GM12878 (cell line): ENCODE results near the gene CACNG5. TPM values are rescaled to one million over a fixed set of nuclear protein-coding genes. Genes with fewer than 3 reads are reported as not detected.

ENCODE experiments used
- ATAC-seq: fragments of 200-7000 bp; cut with Tn5 transposase; 3 replicates; pipeline ENCODE4 v1.9.1; 2020; ENCODE audit warnings: mild to moderate bottlenecking, moderate library complexity
- BruUV-seq: library from RNA; stranded (reverse); fragments of 400-500 nt; replicated peaks from 2 replicates; lab custom pipeline; 2021; lab: Mats Ljungman, UMichigan
- CTCF ChIA-PET: fragments of 300-600 bp; sonication (Branson Sonifier 250); formaldehyde crosslinking; extraction: SDS; loops from one replicate; lab custom pipeline; 2021; ENCODE audit warnings: inconsistent platforms; lab: Yijun Ruan, JAX
- POLR2A ChIA-PET: fragments of 350-600 bp; formaldehyde crosslinking; extraction: SDS; loops from one replicate; lab custom pipeline; 2021; ENCODE audit warnings: inconsistent platforms; lab: Charles Lee
- RAD21 ChIA-PET: fragments of 300-600 bp; sonication (Branson Sonifier 250); formaldehyde crosslinking; loops from one replicate; lab custom pipeline; 2023; ENCODE audit warnings: antibody characterized with exemption; ENCODE audit not compliant: unreplicated experiment; lab: Charles Lee
- SMC1A ChIA-PET: fragments of 300-600 bp; sonication (Branson Sonifier 250); formaldehyde crosslinking; loops from one replicate; lab custom pipeline; 2023; ENCODE audit not compliant: unreplicated experiment, uncharacterized antibody; lab: Charles Lee
- DNase-seq: peaks from one replicate; pipeline ENCODE4 v3.0.0-alpha.2; 2011; ENCODE audit warnings: low read depth, low spot score
- FAIRE-seq: peaks from 3 replicates; lab custom pipeline; 2011; peaks lifted over from hg19 to GRCh38; lab: Jason Lieb, UNC
- H2AFZ ChIP-seq: 2 replicates; pipeline ENCODE4 v1.6.0; 2011; ENCODE audit warnings: low read depth, low read length, control low read depth; ENCODE audit not compliant: control insufficient read depth
- H3K27ac ChIP-seq: 2 replicates; pipeline ENCODE4 v1.5.1; 2011; ENCODE audit warnings: control low read depth; ENCODE audit not compliant: control insufficient read depth, insufficient read depth
- H3K27me3 ChIP-seq, 2 experiments: replicated peaks in 1 of 2; 2 replicates each; pipeline versions ENCODE4 v1.6.0 to v1.6.1; 2011; ENCODE audit warnings: low read length in 1 of 2; ENCODE audit not compliant: control insufficient read depth in 2 of 2, insufficient read depth in 2 of 2
- H3K36me3 ChIP-seq, 2 experiments: 2 replicates each; pipeline ENCODE4 v1.5.1; 2011; ENCODE audit warnings: low read length in 1 of 2; ENCODE audit not compliant: control insufficient read depth in 2 of 2, insufficient read depth in 2 of 2
- H3K4me1 ChIP-seq: 2 replicates; pipeline ENCODE4 v1.6.1; 2011; ENCODE audit warnings: mild to moderate bottlenecking, low read length, moderate library complexity, mixed read lengths; ENCODE audit not compliant: control insufficient read depth, insufficient read depth
- H3K4me2 ChIP-seq: 2 replicates; pipeline ENCODE4 v1.6.0; 2011; ENCODE audit warnings: control low read depth; ENCODE audit not compliant: control insufficient read depth, insufficient read depth
- H3K4me3 ChIP-seq: fragments of 200-600 bp; sonication (generic); 2 replicates; pipeline ENCODE4 v1.5.1; 2016
- H3K79me2 ChIP-seq: 2 replicates; pipeline ENCODE4 v1.6.0; 2011; ENCODE audit warnings: low read length; ENCODE audit not compliant: control insufficient read depth, insufficient read depth
- H3K9ac ChIP-seq: 2 replicates; pipeline ENCODE4 v1.8.0; 2011; ENCODE audit warnings: low read length, control low read depth, mixed read lengths; ENCODE audit not compliant: control insufficient read depth, insufficient read depth
- H3K9me3 ChIP-seq: replicated peaks from 3 replicates; pipeline ENCODE4 v1.5.1; 2011; ENCODE audit warnings: mild to moderate bottlenecking, low read length; ENCODE audit not compliant: control insufficient read depth, insufficient read depth
- H4K20me1 ChIP-seq: 2 replicates; pipeline ENCODE4 v1.6.0; 2011; ENCODE audit not compliant: control insufficient read depth, insufficient read depth
- CHD1 ChIP-seq: IDR thresholded peaks from 2 replicates; pipeline ENCODE4 v1.6.1; 2012; ENCODE audit warnings: low read depth, low read length, improper control_type of control experiment
- EED ChIP-seq: sonication (generic); IDR thresholded peaks from 2 replicates; pipeline ENCODE4 v1.6.1; 2016; ENCODE audit warnings: antibody characterized with exemption, low read depth
- EP300 ChIP-seq, 2 experiments: fragments of 150-350 bp in 1 of 2; IDR thresholded peaks; 2 replicates each; pipeline ENCODE4 v1.6.1; 2011 to 2012; ENCODE audit warnings: low read depth in 2 of 2, low read length in 2 of 2, borderline replicate concordance in 1 of 2, improper control_type of control experiment in 1 of 2, inconsistent platforms in 1 of 2; ENCODE audit not compliant: control insufficient read depth in 1 of 2
- HCFC1 ChIP-seq: fragments of 150-350 bp; IDR thresholded peaks from 2 replicates; pipeline ENCODE4 v1.6.1; 2014; ENCODE audit warnings: low read length
- IRF4 ChIP-seq: IDR thresholded peaks from 2 replicates; pipeline ENCODE4 v1.6.1; 2011; ENCODE audit warnings: low read depth, low read length
- NR2C2 ChIP-seq: IDR thresholded peaks from 2 replicates; pipeline ENCODE4 v1.6.1; 2011; ENCODE audit warnings: borderline replicate concordance, low read depth; ENCODE audit not compliant: control insufficient read depth, insufficient read length
- PAX8 ChIP-seq: fragments of 450-650 bp; IDR thresholded peaks from 2 replicates; pipeline ENCODE4 v1.6.1; 2017; ENCODE audit warnings: mild to moderate bottlenecking, moderate library complexity
- SREBF2 ChIP-seq: IDR thresholded peaks from 2 replicates; pipeline ENCODE4 v1.6.1; 2012; ENCODE audit warnings: mild to moderate bottlenecking, low read length
- STAT1 ChIP-seq: fragments of 450-650 bp; conservative IDR thresholded peaks from 2 replicates; pipeline ENCODE4 v1.6.1; 2014; ENCODE audit warnings: antibody characterized with exemption, mild to moderate bottlenecking
- TCF12 ChIP-seq: IDR thresholded peaks from 2 replicates; pipeline ENCODE4 v1.6.1; 2011; ENCODE audit warnings: low read depth, mild to moderate bottlenecking, low read length
- ZNF217 ChIP-seq: fragments of 450-650 bp; IDR thresholded peaks from 2 replicates; pipeline ENCODE4 v1.6.1; 2017; ENCODE audit warnings: antibody characterized with exemption, mild to moderate bottlenecking
- ZSCAN29 ChIP-seq: fragments of 450-650 bp; IDR thresholded peaks from 2 replicates; pipeline ENCODE4 v1.6.1; 2017; ENCODE audit warnings: mild to moderate bottlenecking, moderate library complexity
- WGBS: methylation state at CpG from one replicate; pipeline ENCODE4 v1.1.6; 2016; ENCODE audit warnings: low lambda C conversion rate; ENCODE audit not compliant: insufficient replicate concordance, insufficient coverage; ENCODE audit errors: missing lambda C conversion rate; 5-methylcytosine and 5-hydroxymethylcytosine counted together
- in situ Hi-C: fragments of 300-500 bp; cut with MboI; formaldehyde crosslinking; loops from 9 replicates; pipeline ENCODE4 v1.14.3; 2018; ENCODE audit warnings: mixed read lengths
- intact Hi-C: fragments of 100-400 bp; cut with micrococcal nuclease; formaldehyde crosslinking; loops from one replicate; pipeline ENCODE4 v1.14.2; 2022; ENCODE audit not compliant: unreplicated experiment
- polyA plus RNA-seq, 11 experiments: library from polyadenylated mRNA; depleted of rRNA in 4 of 11; unstranded in 6 of 11; stranded (reverse) in 5 of 11; fragments of >200 nt; fragmentation: Nextera tagmentation in 4 of 11; fragmentation: Illumina TruSeq in 1 of 11; extraction: Ambion mirVana in 4 of 11; extraction: Trizol in 1 of 11; gene quantifications; 1 replicate in 1 of 11; 2 replicates in 10 of 11; pipeline versions ENCODE4 v1.2.1 to v1.2.3, GENCODE V29; 2011 to 2016; ENCODE audit warnings: inconsistent platforms in 2 of 11, missing spikeins in 2 of 11, low read depth in 1 of 11
- total RNA-seq, 4 experiments: library from RNA; depleted of rRNA in 3 of 4; stranded (reverse); fragments of >200 nt in 3 of 4; fragmentation: Illumina TruSeq in 1 of 4; extraction: Trizol in 1 of 4; gene quantifications; 2 replicates each; pipeline versions ENCODE4 v1.2.1 to v1.2.3, GENCODE V29; 2013 to 2021
- TF ChIP-seq, protein P1 (sequence below): fragments of 450-650 bp; IDR thresholded peaks from 2 replicates; pipeline ENCODE4 v1.6.1; 2017; ENCODE audit warnings: mild to moderate bottlenecking, low read depth, inconsistent platforms; ENCODE audit not compliant: poor library complexity, severe bottlenecking
- TF ChIP-seq, protein P2 (sequence below): IDR thresholded peaks from 2 replicates; pipeline ENCODE4 v1.6.1; 2012; ENCODE audit warnings: low read length, inconsistent platforms
- TF ChIP-seq, protein P3 (sequence below): fragments of 450-650 bp; IDR thresholded peaks from 2 replicates; pipeline ENCODE4 v1.6.1; 2017; ENCODE audit warnings: mild to moderate bottlenecking, moderate library complexity

Gene CACNG5
- total and polyA plus RNA-seq, 10 of the 15 experiments (the other 5 are each of a cell fraction or from before 2014, with no cell fraction given): not detected

DNA sequence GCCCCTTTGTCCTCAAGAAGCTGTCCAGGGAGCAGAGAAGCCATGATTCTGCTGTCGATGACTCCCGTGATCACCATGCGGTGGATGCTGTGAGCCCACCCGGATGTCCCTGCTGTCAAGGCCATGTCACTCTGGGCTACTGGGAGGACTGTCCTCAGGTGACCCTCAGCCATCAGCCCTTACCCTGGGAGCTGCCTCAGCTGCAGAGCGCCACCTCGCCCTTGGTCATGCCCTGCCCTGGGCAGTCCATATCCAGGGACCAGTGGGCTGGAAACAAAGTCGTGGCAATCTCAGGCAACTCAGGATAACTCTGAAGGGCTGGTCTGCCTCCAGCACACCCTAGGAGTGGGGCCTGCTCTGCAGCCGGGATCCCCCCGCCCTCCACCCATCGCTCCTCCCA is 63.6 kb downstream of the CACNG5 start:
- RAD21 ChIA-PET: interaction anchor here (0.8 kb wide), 1 partner anchor 183 kb away, joined by 3 read pairs; no protein-coding TSS in a partner anchor
- 53% methylated on average over 7 of the region's 10 CpGs for WGBS
- CTCF ChIA-PET: interaction anchor here (0.8 to 3.1 kb wide), 5 partner anchors 11 to 181 kb away, joined by 3 to 25 read pairs (median 7); no protein-coding TSS in a partner anchor
- no peaks in the 10 kb centered on the region for H3K36me3 ChIP-seq
- H2AFZ ChIP-seq: no peak overlapping the region
- no peak for TF ChIP-seq SREBF2
- TF ChIP-seq NR2C2: no peak
- TF ChIP-seq, protein P1, sequence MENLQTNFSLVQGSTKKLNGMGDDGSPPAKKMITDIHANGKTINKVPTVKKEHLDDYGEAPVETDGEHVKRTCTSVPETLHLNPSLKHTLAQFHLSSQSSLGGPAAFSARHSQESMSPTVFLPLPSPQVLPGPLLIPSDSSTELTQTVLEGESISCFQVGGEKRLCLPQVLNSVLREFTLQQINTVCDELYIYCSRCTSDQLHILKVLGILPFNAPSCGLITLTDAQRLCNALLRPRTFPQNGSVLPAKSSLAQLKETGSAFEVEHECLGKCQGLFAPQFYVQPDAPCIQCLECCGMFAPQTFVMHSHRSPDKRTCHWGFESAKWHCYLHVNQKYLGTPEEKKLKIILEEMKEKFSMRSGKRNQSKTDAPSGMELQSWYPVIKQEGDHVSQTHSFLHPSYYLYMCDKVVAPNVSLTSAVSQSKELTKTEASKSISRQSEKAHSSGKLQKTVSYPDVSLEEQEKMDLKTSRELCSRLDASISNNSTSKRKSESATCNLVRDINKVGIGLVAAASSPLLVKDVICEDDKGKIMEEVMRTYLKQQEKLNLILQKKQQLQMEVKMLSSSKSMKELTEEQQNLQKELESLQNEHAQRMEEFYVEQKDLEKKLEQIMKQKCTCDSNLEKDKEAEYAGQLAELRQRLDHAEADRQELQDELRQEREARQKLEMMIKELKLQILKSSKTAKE: no peak
- no peak for TF ChIP-seq TCF12
- no peak for TF ChIP-seq ZNF217
- TF ChIP-seq EP300 (IDR thresholded peaks at IDR 0.05; ENCODE audit: borderline replicate concordance in 1 of 2, control insufficient read depth in 1 of 2, low read depth in 2 of 2, low read length in 2 of 2): no peak
- TF ChIP-seq STAT1: no peak
- TF ChIP-seq, protein P2, sequence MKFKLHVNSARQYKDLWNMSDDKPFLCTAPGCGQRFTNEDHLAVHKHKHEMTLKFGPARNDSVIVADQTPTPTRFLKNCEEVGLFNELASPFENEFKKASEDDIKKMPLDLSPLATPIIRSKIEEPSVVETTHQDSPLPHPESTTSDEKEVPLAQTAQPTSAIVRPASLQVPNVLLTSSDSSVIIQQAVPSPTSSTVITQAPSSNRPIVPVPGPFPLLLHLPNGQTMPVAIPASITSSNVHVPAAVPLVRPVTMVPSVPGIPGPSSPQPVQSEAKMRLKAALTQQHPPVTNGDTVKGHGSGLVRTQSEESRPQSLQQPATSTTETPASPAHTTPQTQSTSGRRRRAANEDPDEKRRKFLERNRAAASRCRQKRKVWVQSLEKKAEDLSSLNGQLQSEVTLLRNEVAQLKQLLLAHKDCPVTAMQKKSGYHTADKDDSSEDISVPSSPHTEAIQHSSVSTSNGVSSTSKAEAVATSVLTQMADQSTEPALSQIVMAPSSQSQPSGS: no peak
- TF ChIP-seq HCFC1: no peak
- no peak for TF ChIP-seq ZSCAN29
- TF ChIP-seq, protein P3, sequence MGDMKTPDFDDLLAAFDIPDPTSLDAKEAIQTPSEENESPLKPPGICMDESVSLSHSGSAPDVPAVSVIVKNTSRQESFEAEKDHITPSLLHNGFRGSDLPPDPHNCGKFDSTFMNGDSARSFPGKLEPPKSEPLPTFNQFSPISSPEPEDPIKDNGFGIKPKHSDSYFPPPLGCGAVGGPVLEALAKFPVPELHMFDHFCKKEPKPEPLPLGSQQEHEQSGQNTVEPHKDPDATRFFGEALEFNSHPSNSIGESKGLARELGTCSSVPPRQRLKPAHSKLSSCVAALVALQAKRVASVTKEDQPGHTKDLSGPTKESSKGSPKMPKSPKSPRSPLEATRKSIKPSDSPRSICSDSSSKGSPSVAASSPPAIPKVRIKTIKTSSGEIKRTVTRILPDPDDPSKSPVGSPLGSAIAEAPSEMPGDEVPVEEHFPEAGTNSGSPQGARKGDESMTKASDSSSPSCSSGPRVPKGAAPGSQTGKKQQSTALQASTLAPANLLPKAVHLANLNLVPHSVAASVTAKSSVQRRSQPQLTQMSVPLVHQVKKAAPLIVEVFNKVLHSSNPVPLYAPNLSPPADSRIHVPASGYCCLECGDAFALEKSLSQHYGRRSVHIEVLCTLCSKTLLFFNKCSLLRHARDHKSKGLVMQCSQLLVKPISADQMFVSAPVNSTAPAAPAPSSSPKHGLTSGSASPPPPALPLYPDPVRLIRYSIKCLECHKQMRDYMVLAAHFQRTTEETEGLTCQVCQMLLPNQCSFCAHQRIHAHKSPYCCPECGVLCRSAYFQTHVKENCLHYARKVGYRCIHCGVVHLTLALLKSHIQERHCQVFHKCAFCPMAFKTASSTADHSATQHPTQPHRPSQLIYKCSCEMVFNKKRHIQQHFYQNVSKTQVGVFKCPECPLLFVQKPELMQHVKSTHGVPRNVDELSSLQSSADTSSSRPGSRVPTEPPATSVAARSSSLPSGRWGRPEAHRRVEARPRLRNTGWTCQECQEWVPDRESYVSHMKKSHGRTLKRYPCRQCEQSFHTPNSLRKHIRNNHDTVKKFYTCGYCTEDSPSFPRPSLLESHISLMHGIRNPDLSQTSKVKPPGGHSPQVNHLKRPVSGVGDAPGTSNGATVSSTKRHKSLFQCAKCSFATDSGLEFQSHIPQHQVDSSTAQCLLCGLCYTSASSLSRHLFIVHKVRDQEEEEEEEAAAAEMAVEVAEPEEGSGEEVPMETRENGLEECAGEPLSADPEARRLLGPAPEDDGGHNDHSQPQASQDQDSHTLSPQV: no peak
- no peak for TF ChIP-seq IRF4
- no peak for TF ChIP-seq EED
- no peak for TF ChIP-seq PAX8
- no peak for TF ChIP-seq CHD1
- FAIRE-seq: no peak
- H3K4me2 ChIP-seq: no peak overlapping the region
- H3K4me3 ChIP-seq: no peak overlapping the region
- H3K27ac ChIP-seq: no peak overlapping the region
- H3K4me1 ChIP-seq: no peaks in the 10 kb centered on the region
- no peak for DNase-seq
- no peak for ATAC-seq
- intact Hi-C loops (no loop called here), in situ Hi-C loops (no loop called here)
- POLR2A ChIA-PET: no interaction called here
- no peaks in the 10 kb centered on the region for H3K9me3 ChIP-seq
- SMC1A ChIA-PET: no interaction called here
- H3K9ac ChIP-seq: no peak overlapping the region
- no peaks in the 10 kb centered on the region for H3K79me2 ChIP-seq
- no peaks in the 10 kb centered on the region for H4K20me1 ChIP-seq
- H3K27me3 ChIP-seq: no peaks in the 10 kb centered on the region; a peak in 1 of 4 replicates
- no TSS peak for BruUV-seq
